WTC11 (cell line): ENCODE results near the gene MAST1.

Source experiments
- CDX4 ChIP-seq: fragments of 250-450 bp; sonication (Bioruptor Pico); IDR thresholded peaks from 2 replicates; pipeline ENCODE4 v1.9.0; 2021; ENCODE audit warnings: moderate library complexity, mild to moderate bottlenecking, inconsistent platforms, borderline replicate concordance
- CTCF ChIP-seq: fragments of 200-600 bp; IDR thresholded peaks from 2 replicates; pipeline ENCODE4 v1.8.0; 2022; ENCODE audit warnings: antibody characterized with exemption
- E2F4 ChIP-seq: sonication (generic); formaldehyde crosslinking; IDR thresholded peaks from 2 replicates; pipeline ENCODE4 v1.8.1; 2022; ENCODE audit warnings: low read depth, mild to moderate bottlenecking, moderate library complexity, missing genetic modification reagents, borderline replicate concordance
- FOXJ3 ChIP-seq: sonication (generic); formaldehyde crosslinking; IDR thresholded peaks from 2 replicates; pipeline ENCODE4 v1.9.0; 2021; ENCODE audit warnings: missing genetic modification reagents, mild to moderate bottlenecking, borderline replicate concordance
- GABPB1 ChIP-seq: sonication (generic); formaldehyde crosslinking; IDR thresholded peaks from 2 replicates; pipeline ENCODE4 v1.8.1; 2023; ENCODE audit warnings: mild to moderate bottlenecking, missing genetic modification reagents
- MAX ChIP-seq: sonication (generic); formaldehyde crosslinking; IDR thresholded peaks from 2 replicates; pipeline ENCODE4 v1.8.0; 2022; ENCODE audit warnings: mild to moderate bottlenecking, missing genetic modification reagents
- MYBL2 ChIP-seq: sonication (generic); formaldehyde crosslinking; IDR thresholded peaks from 2 replicates; pipeline ENCODE4 v1.8.1; 2023; ENCODE audit warnings: mild to moderate bottlenecking, moderate library complexity, missing genetic modification reagents
- NR2C2 ChIP-seq: sonication (generic); formaldehyde crosslinking; IDR thresholded peaks from 2 replicates; pipeline ENCODE4 v1.8.0; 2022; ENCODE audit warnings: mild to moderate bottlenecking, missing genetic modification reagents
- SP1 ChIP-seq: sonication (generic); formaldehyde crosslinking; conservative IDR thresholded peaks from 2 replicates; pipeline ENCODE4 v1.8.1; 2022; ENCODE audit warnings: missing genetic modification reagents
- STAT6 ChIP-seq: sonication (generic); formaldehyde crosslinking; conservative IDR thresholded peaks from 2 replicates; pipeline ENCODE4 v1.8.1; 2023; ENCODE audit warnings: mild to moderate bottlenecking, low read depth, missing genetic modification reagents, moderate library complexity
- TEAD4 ChIP-seq: sonication (generic); formaldehyde crosslinking; IDR thresholded peaks from 2 replicates; pipeline ENCODE4 v1.8.0; 2022; ENCODE audit warnings: mild to moderate bottlenecking, missing genetic modification reagents
- USF1 ChIP-seq: sonication (generic); formaldehyde crosslinking; IDR thresholded peaks from 2 replicates; pipeline ENCODE4 v1.8.0; 2022; ENCODE audit warnings: mild to moderate bottlenecking, missing genetic modification reagents
- ZBTB21 ChIP-seq: sonication (generic); formaldehyde crosslinking; IDR thresholded peaks from 2 replicates; pipeline ENCODE4 v1.8.1; 2023; ENCODE audit warnings: mild to moderate bottlenecking, missing genetic modification reagents, borderline replicate concordance
- ZNF532 ChIP-seq: fragments of 250-450 bp; sonication (Bioruptor Pico); IDR thresholded peaks from 2 replicates; pipeline ENCODE4 v1.9.0; 2021; ENCODE audit warnings: mild to moderate bottlenecking, borderline replicate concordance

- TF ChIP-seq CTCF (no peak), TEAD4 (no peak), MAX (no peak), SP1 (CRISPR knock-in tag) (no peak), STAT6 (no peak), MYBL2 (no peak), CDX4 (no peak), FOXJ3 (CRISPR knock-in tag) (no peak), ZBTB21 (no peak), E2F4 (CRISPR knock-in tag) (no peak), GABPB1 (CRISPR knock-in tag) (no peak), NR2C2 (CRISPR knock-in tag) (no peak), USF1 (no peak), ZNF532 (CRISPR knock-in tag) (no peak)
Observed at GRCh38 chr19:12884202-12884601, 45.9 kb downstream of the MAST1 start.
